Uterus (tissue), 4 donors: Measurements from ENCODE around the gene FAM174B. TPM values are rescaled to one million over a fixed set of nuclear protein-coding genes. Genes with fewer than 3 reads are reported as not detected.
"Not testable (repeated sequence)": the region's sequence is repeated elsewhere in the genome, so short reads cannot be mapped to it uniquely, and the experiment has no call there.

Experiments used
- DNase-seq, 2 donors: peaks; one replicate each; pipeline ENCODE4 v3.0.0-alpha.2; 2019 to 2020
- H3K27ac ChIP-seq, 2 donors: fragments of 200-600 bp; sonication (generic); 1 replicate in 1 of 2; 2 replicates in 1 of 2; pipeline ENCODE4 v1.5.1; 2016 to 2018
- H3K27me3 ChIP-seq, 2 donors: fragments of 200-600 bp; sonication (generic); one replicate each; pipeline ENCODE4 v1.5.1; 2018 to 2019; ENCODE audit warnings: control low read depth in 1 of 2
- H3K36me3 ChIP-seq, 2 donors: fragments of 200-600 bp; sonication (generic); one replicate each; pipeline ENCODE4 v1.5.1; 2019; ENCODE audit warnings: control low read depth in 1 of 2
- H3K4me1 ChIP-seq, 2 donors: fragments of 200-600 bp; sonication (generic); one replicate each; pipeline ENCODE4 v1.5.1; 2018 to 2019; ENCODE audit warnings: control low read depth in 1 of 2
- H3K4me3 ChIP-seq, 2 donors: fragments of 200-600 bp; sonication (generic); 1 replicate in 1 of 2; 2 replicates in 1 of 2; pipeline ENCODE4 v1.5.1; 2018 to 2019; ENCODE audit warnings: mild to moderate bottlenecking in 1 of 2
- H3K9me3 ChIP-seq, 2 donors: fragments of 200-600 bp; sonication (generic); one replicate each; pipeline ENCODE4 v1.5.1; 2019; ENCODE audit warnings: control low read depth in 1 of 2
- CTCF ChIP-seq, 4 experiments: fragments of 200-600 bp in 2 of 4; fragments of 450-650 bp in 2 of 4; sonication (generic) in 2 of 4; IDR thresholded peaks; one replicate each; pipeline ENCODE4 v1.5.1; 2016 to 2019; ENCODE audit warnings: antibody characterized with exemption in 4 of 4, mild to moderate bottlenecking in 2 of 4, moderate library complexity in 1 of 4
- POLR2A ChIP-seq, 2 donors: fragments of 450-650 bp; IDR thresholded peaks; one replicate each; pipeline ENCODE4 v1.6.1; 2016; ENCODE audit warnings: antibody characterized with exemption in 2 of 2, mild to moderate bottlenecking in 1 of 2, moderate library complexity in 1 of 2
- intact Hi-C: fragments of 100-400 bp; cut with DNase I; formaldehyde crosslinking; loops from one replicate; pipeline ENCODE4 v1.15.1; 2023; ENCODE audit warnings: low total_unique reads
- total RNA-seq, 4 donors: library from RNA; depleted of rRNA in 3 of 4; stranded (reverse); fragments of >200 nt in 3 of 4; gene quantifications; one replicate each; pipeline versions ENCODE4 v1.1.0 to v1.2.4, GENCODE V29; 2014 to 2023
- donor health status: DM: yes; HTN: yes; CAD: no.

FAM174B gene
- total RNA-seq, 4 donors from 2014 or later, result 0.51 to 41.8 (median 5.5) TPM

- no peaks in the 10 kb centered on the region for H3K4me1 ChIP-seq
- H3K4me3 ChIP-seq, result no peak overlapping the region
- H3K9me3 ChIP-seq, result no peaks in the 10 kb centered on the region
- H3K36me3 ChIP-seq, result no peaks in the 10 kb centered on the region
- no peak overlapping the region for H3K27ac ChIP-seq
- intact Hi-C loops, result no loop called here
- TF ChIP-seq CTCF (IDR thresholded peaks at IDR 0.05) (no peak), POLR2A (IDR thresholded peaks at IDR 0.05) (no peak)
- DNase-seq, result no peak
- H3K27me3 ChIP-seq, result no peaks in the 10 kb centered on the region
Measured at GRCh38 chr15:92611150-92611549, 44.4 kb downstream of the FAM174B start.

- Histone ChIP-seq H3K4me1 (no peaks in the 10 kb centered on the region), H3K9me3 (no peaks in the 10 kb centered on the region), H3K27me3 (no peaks in the 10 kb centered on the region), H3K4me3 (no peak overlapping the region), H3K27ac (no peak overlapping the region), H3K36me3 (no peaks in the 10 kb centered on the region)
- TF ChIP-seq POLR2A (IDR thresholded peaks at IDR 0.05), result no peak
- TF ChIP-seq CTCF (IDR thresholded peaks at IDR 0.05), result no peak
- DNase-seq, result no peak
- intact Hi-C loops, result no loop called here
Measured at GRCh38 chr15:92610101-92610520, 45.5 kb downstream of the FAM174B start.

DNA sequence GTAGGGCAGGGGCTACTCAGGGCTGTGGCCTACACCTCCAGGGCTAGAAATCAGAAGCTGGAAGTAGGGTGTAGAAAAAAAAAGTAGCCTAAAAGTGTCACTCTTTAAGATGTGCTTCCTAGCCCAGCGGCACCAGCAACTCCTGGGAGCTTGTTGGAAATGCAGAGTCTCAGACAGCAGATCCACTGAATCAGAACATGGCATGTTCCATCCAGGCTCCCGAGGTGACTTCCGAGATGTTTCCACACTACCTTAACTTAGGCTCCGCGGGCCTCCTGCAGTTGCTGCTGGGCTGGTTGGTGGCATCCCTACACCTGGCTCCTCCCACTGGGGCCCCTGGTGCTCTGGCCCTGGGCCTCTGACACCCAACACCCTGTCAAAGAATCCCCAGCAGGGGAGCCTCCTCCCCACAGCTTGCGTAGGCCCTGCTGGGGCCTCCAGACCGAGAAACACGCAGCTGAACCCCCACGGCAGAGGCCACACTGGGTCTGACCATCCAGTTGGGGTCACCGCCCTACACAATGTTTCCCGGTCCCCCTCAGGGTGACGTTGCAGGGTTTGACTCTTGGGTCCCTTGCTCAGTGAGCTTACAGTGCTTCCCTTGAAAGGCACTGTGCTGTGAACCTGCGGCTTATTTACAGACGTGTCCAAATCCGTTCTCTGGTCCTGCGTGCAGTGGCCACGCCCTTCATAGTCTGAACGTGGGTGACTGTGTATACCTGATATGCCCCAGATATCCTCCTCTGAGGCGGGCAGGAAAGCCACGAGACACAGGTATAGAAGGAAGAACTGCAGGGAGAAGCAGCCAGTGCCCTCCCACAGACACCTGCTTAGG is 46.5 kb downstream of the FAM174B start:
- DNase-seq, result no peak
- no peak overlapping the region for H3K27ac ChIP-seq
- H3K36me3 ChIP-seq, result no peaks in the 10 kb centered on the region
- intact Hi-C loops, result no loop called here
- TF ChIP-seq POLR2A (IDR thresholded peaks at IDR 0.05) (no peak), CTCF (IDR thresholded peaks at IDR 0.05) (no peak)
- no peaks in the 10 kb centered on the region for H3K4me1 ChIP-seq
- H3K4me3 ChIP-seq, result no peak overlapping the region
- no peaks in the 10 kb centered on the region for H3K27me3 ChIP-seq
- no peaks in the 10 kb centered on the region for H3K9me3 ChIP-seq

GRCh38 chr15:92606836-92607150 is 48.8 kb downstream of the FAM174B start:
- H3K36me3 ChIP-seq, H3K4me1 ChIP-seq, H3K27ac ChIP-seq, H3K27me3 ChIP-seq, intact Hi-C loops, DNase-seq, H3K4me3 ChIP-seq, H3K9me3 ChIP-seq: not testable (repeated sequence)

DNA sequence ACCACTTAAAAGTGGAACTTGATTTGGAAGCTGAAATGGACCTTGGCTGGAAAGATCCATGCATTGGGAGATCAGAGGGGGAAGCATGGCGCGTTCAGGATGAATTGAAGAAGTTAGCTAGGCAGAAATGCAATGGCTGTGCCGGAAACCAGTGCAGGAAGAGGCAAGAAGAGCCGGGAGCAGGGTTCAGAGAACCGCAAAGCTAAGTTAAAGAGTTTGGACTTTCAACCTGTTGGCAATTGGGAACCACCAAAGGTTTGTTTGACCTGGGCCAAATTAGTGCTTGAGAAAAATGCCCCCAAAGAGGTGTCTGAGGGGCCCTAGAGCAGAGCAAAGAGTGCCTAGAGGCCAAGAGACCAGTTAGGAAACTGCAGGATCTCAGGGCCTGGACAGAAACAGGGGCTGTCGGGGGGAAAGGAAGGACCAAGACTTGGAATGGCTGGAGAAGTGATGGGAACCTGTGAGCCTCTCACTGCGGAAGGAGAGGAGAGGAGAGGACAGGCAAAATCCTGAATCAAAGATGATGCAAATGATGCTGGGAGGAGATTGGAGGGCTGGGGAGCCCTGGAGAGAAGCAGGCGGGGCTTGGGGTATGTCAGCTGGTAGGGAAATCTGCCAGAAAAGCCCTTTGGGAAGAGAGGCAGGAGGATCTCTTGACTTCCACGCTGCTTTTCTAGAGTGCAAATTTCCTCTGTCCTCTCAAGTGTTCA is 49.3 kb downstream of the FAM174B start:
- TF ChIP-seq CTCF (IDR thresholded peaks at IDR 0.05), result no peak
- no peak for TF ChIP-seq POLR2A (IDR thresholded peaks at IDR 0.05)
- Histone ChIP-seq H3K27ac (no peak overlapping the region), H3K4me1 (no peaks in the 10 kb centered on the region), H3K4me3 (no peak overlapping the region), H3K9me3 (no peaks in the 10 kb centered on the region), H3K27me3 (no peaks in the 10 kb centered on the region), H3K36me3 (no peaks in the 10 kb centered on the region)
- intact Hi-C loops, result no loop called here
- DNase-seq, result no peak
